GM12878 (cell line): ENCODE data around the gene OIT3. TPM values are rescaled to one million over a fixed set of nuclear protein-coding genes. Genes with fewer than 3 reads are reported as not detected.

Experiments
- ATAC-seq: fragments of 200-7000 bp; cut with Tn5 transposase; 3 replicates; pipeline ENCODE4 v1.9.1; 2020; ENCODE audit warnings: mild to moderate bottlenecking, moderate library complexity
- BruUV-seq: library from RNA; stranded (reverse); fragments of 400-500 nt; replicated peaks from 2 replicates; lab custom pipeline; 2021; lab: Mats Ljungman, UMichigan
- CTCF ChIA-PET: fragments of 300-600 bp; sonication (Branson Sonifier 250); formaldehyde crosslinking; extraction: SDS; loops from one replicate; lab custom pipeline; 2021; ENCODE audit warnings: inconsistent platforms; lab: Yijun Ruan, JAX
- POLR2A ChIA-PET: fragments of 350-600 bp; formaldehyde crosslinking; extraction: SDS; loops from one replicate; lab custom pipeline; 2021; ENCODE audit warnings: inconsistent platforms; lab: Charles Lee
- RAD21 ChIA-PET: fragments of 300-600 bp; sonication (Branson Sonifier 250); formaldehyde crosslinking; loops from one replicate; lab custom pipeline; 2023; ENCODE audit warnings: antibody characterized with exemption; ENCODE audit not compliant: unreplicated experiment; lab: Charles Lee
- SMC1A ChIA-PET: fragments of 300-600 bp; sonication (Branson Sonifier 250); formaldehyde crosslinking; loops from one replicate; lab custom pipeline; 2023; ENCODE audit not compliant: unreplicated experiment, uncharacterized antibody; lab: Charles Lee
- DNase-seq: peaks from one replicate; pipeline ENCODE4 v3.0.0-alpha.2; 2011; ENCODE audit warnings: low read depth, low spot score
- FAIRE-seq: peaks from 3 replicates; lab custom pipeline; 2011; peaks lifted over from hg19 to GRCh38; lab: Jason Lieb, UNC
- H2AFZ ChIP-seq: 2 replicates; pipeline ENCODE4 v1.6.0; 2011; ENCODE audit warnings: low read depth, low read length, control low read depth; ENCODE audit not compliant: control insufficient read depth
- H3K27ac ChIP-seq: 2 replicates; pipeline ENCODE4 v1.5.1; 2011; ENCODE audit warnings: control low read depth; ENCODE audit not compliant: control insufficient read depth, insufficient read depth
- H3K27me3 ChIP-seq, 2 experiments: replicated peaks in 1 of 2; 2 replicates each; pipeline versions ENCODE4 v1.6.0 to v1.6.1; 2011; ENCODE audit warnings: low read length in 1 of 2; ENCODE audit not compliant: control insufficient read depth in 2 of 2, insufficient read depth in 2 of 2
- H3K36me3 ChIP-seq, 2 experiments: 2 replicates each; pipeline ENCODE4 v1.5.1; 2011; ENCODE audit warnings: low read length in 1 of 2; ENCODE audit not compliant: control insufficient read depth in 2 of 2, insufficient read depth in 2 of 2
- H3K4me1 ChIP-seq: 2 replicates; pipeline ENCODE4 v1.6.1; 2011; ENCODE audit warnings: mild to moderate bottlenecking, low read length, moderate library complexity, mixed read lengths; ENCODE audit not compliant: control insufficient read depth, insufficient read depth
- H3K4me2 ChIP-seq: 2 replicates; pipeline ENCODE4 v1.6.0; 2011; ENCODE audit warnings: control low read depth; ENCODE audit not compliant: control insufficient read depth, insufficient read depth
- H3K4me3 ChIP-seq: fragments of 200-600 bp; sonication (generic); 2 replicates; pipeline ENCODE4 v1.5.1; 2016
- H3K79me2 ChIP-seq: 2 replicates; pipeline ENCODE4 v1.6.0; 2011; ENCODE audit warnings: low read length; ENCODE audit not compliant: control insufficient read depth, insufficient read depth
- H3K9ac ChIP-seq: 2 replicates; pipeline ENCODE4 v1.8.0; 2011; ENCODE audit warnings: low read length, control low read depth, mixed read lengths; ENCODE audit not compliant: control insufficient read depth, insufficient read depth
- H3K9me3 ChIP-seq: replicated peaks from 3 replicates; pipeline ENCODE4 v1.5.1; 2011; ENCODE audit warnings: mild to moderate bottlenecking, low read length; ENCODE audit not compliant: control insufficient read depth, insufficient read depth
- H4K20me1 ChIP-seq: 2 replicates; pipeline ENCODE4 v1.6.0; 2011; ENCODE audit not compliant: control insufficient read depth, insufficient read depth
- BRCA1 ChIP-seq: IDR thresholded peaks from 2 replicates; pipeline ENCODE4 v1.6.1; 2011; ENCODE audit warnings: low read depth, low read length, improper control_type of control experiment
- E2F8 ChIP-seq: fragments of 450-650 bp; IDR thresholded peaks from 2 replicates; pipeline ENCODE4 v1.6.1; 2018; ENCODE audit warnings: mild to moderate bottlenecking, low read depth, moderate library complexity; ENCODE audit not compliant: partially characterized antibody
- ESRRA ChIP-seq: IDR thresholded peaks from 2 replicates; pipeline ENCODE4 v1.6.1; 2012; ENCODE audit warnings: mild to moderate bottlenecking, low read length, improper control_type of control experiment
- IKZF2 ChIP-seq, 2 experiments: fragments of 450-650 bp; IDR thresholded peaks; 2 replicates each; pipeline ENCODE4 v1.6.1; 2017; ENCODE audit warnings: mild to moderate bottlenecking in 2 of 2, moderate library complexity in 2 of 2
- IRF3 ChIP-seq: fragments of 450-650 bp; IDR thresholded peaks from 2 replicates; pipeline ENCODE4 v1.6.1; 2014; ENCODE audit warnings: mild to moderate bottlenecking
- MEF2B ChIP-seq: fragments of 450-650 bp; IDR thresholded peaks from 2 replicates; pipeline ENCODE4 v1.6.1; 2018; ENCODE audit warnings: mild to moderate bottlenecking, moderate library complexity; ENCODE audit not compliant: partially characterized antibody, poor library complexity, severe bottlenecking
- MTA2 ChIP-seq: fragments of 450-650 bp; IDR thresholded peaks from 2 replicates; pipeline ENCODE4 v1.6.1; 2016; ENCODE audit warnings: low read depth, mild to moderate bottlenecking, moderate library complexity
- NFXL1 ChIP-seq: fragments of 450-650 bp; IDR thresholded peaks from 2 replicates; pipeline ENCODE4 v1.6.1; 2017; ENCODE audit warnings: antibody characterized with exemption, mild to moderate bottlenecking, borderline replicate concordance
- RUNX3 ChIP-seq: IDR thresholded peaks from 2 replicates; pipeline ENCODE4 v1.6.1; 2012; ENCODE audit warnings: low read length, inconsistent platforms
- WRNIP1 ChIP-seq: IDR thresholded peaks from 2 replicates; pipeline ENCODE4 v1.6.1; 2011; ENCODE audit warnings: low read depth, low read length, improper control_type of control experiment, borderline replicate concordance
- ZNF217 ChIP-seq: fragments of 450-650 bp; IDR thresholded peaks from 2 replicates; pipeline ENCODE4 v1.6.1; 2017; ENCODE audit warnings: antibody characterized with exemption, mild to moderate bottlenecking
- WGBS: methylation state at CpG from one replicate; pipeline ENCODE4 v1.1.6; 2016; ENCODE audit warnings: low lambda C conversion rate; ENCODE audit not compliant: insufficient replicate concordance, insufficient coverage; ENCODE audit errors: missing lambda C conversion rate; 5-methylcytosine and 5-hydroxymethylcytosine counted together
- in situ Hi-C: fragments of 300-500 bp; cut with MboI; formaldehyde crosslinking; loops from 9 replicates; pipeline ENCODE4 v1.14.3; 2018; ENCODE audit warnings: mixed read lengths
- intact Hi-C: fragments of 100-400 bp; cut with micrococcal nuclease; formaldehyde crosslinking; loops from one replicate; pipeline ENCODE4 v1.14.2; 2022; ENCODE audit not compliant: unreplicated experiment
- polyA plus RNA-seq, 11 experiments: library from polyadenylated mRNA; depleted of rRNA in 4 of 11; unstranded in 6 of 11; stranded (reverse) in 5 of 11; fragments of >200 nt; fragmentation: Nextera tagmentation in 4 of 11; fragmentation: Illumina TruSeq in 1 of 11; extraction: Ambion mirVana in 4 of 11; extraction: Trizol in 1 of 11; gene quantifications; 1 replicate in 1 of 11; 2 replicates in 10 of 11; pipeline versions ENCODE4 v1.2.1 to v1.2.3, GENCODE V29; 2011 to 2016; ENCODE audit warnings: inconsistent platforms in 2 of 11, missing spikeins in 2 of 11, low read depth in 1 of 11
- total RNA-seq, 4 experiments: library from RNA; depleted of rRNA in 3 of 4; stranded (reverse); fragments of >200 nt in 3 of 4; fragmentation: Illumina TruSeq in 1 of 4; extraction: Trizol in 1 of 4; gene quantifications; 2 replicates each; pipeline versions ENCODE4 v1.2.1 to v1.2.3, GENCODE V29; 2013 to 2021

Gene OIT3
- total and polyA plus RNA-seq, 10 of the 15 experiments (the other 5 are each of a cell fraction or from before 2014, with no cell fraction given): not detected

GRCh38 chr10:72954230-72954595, 60.7 kb downstream of the OIT3 start (continued):
- no peak for TF ChIP-seq E2F8
- TF ChIP-seq, all 136 proteins: peak for 0

- WGBS: 65% methylated on average over 8 of the region's 12 CpGs
- no peak within 1 kb of the TSS for H3K27ac ChIP-seq
- no peak for TF ChIP-seq WRNIP1
- no peak for TF ChIP-seq ZNF217
- TF ChIP-seq IKZF2 (IDR thresholded peaks at IDR 0.05): no peak
- TF ChIP-seq BRCA1: no peak
- TF ChIP-seq NFXL1: no peak
- TF ChIP-seq MTA2: no peak
- no peak for TF ChIP-seq MEF2B
- TF ChIP-seq ESRRA: no peak
- no peak for TF ChIP-seq IRF3
- no peak for TF ChIP-seq RUNX3
- H4K20me1 ChIP-seq: no peaks in the 10 kb centered on the region
- ChIA-PET RAD21 (no interaction called here), POLR2A (no interaction called here), SMC1A (interaction anchor here (0.5 to 1.3 kb wide), 3 partner anchors 9 to 126 kb away, joined by 3 to 6 read pairs (median 4); no protein-coding TSS in a partner anchor), CTCF (no interaction called here)
- H3K79me2 ChIP-seq: no peaks in the 10 kb centered on the region
- H3K4me3 ChIP-seq: no peak within 1 kb of the TSS
- DNase-seq (no peak), ATAC-seq (no peak), FAIRE-seq (no peak)
- H3K27me3 ChIP-seq: no peaks in the 10 kb centered on the region
- in situ Hi-C loops (no loop called here), intact Hi-C loops (no loop called here)
- H3K4me2 ChIP-seq: no peak within 1 kb of the TSS
- BruUV-seq: no TSS peak
- no peak within 1 kb of the TSS for H2AFZ ChIP-seq
- H3K4me1 ChIP-seq: no peaks in the 10 kb centered on the region
- no peak within 1 kb of the TSS for H3K9ac ChIP-seq
- no peaks in the 10 kb centered on the region for H3K36me3 ChIP-seq
- no peaks in the 10 kb centered on the region for H3K9me3 ChIP-seq
Measured at GRCh38 chr10:72954596-72955554, 61.3 kb downstream of the OIT3 start, which contains the start of gene PLA2G12B. Gene PLA2G12B (minus strand): TSS chr10:72954806. CDS start chr10:72954685, 121 bp downstream.
